ENCODE results near the gene INVS. TPM values are rescaled to one million over a fixed set of nuclear protein-coding genes. Genes with fewer than 3 reads are reported as not detected.

The INVS gene
- total RNA-seq, 1 experiment from 2014 or later: 15.6 TPM

DNA sequence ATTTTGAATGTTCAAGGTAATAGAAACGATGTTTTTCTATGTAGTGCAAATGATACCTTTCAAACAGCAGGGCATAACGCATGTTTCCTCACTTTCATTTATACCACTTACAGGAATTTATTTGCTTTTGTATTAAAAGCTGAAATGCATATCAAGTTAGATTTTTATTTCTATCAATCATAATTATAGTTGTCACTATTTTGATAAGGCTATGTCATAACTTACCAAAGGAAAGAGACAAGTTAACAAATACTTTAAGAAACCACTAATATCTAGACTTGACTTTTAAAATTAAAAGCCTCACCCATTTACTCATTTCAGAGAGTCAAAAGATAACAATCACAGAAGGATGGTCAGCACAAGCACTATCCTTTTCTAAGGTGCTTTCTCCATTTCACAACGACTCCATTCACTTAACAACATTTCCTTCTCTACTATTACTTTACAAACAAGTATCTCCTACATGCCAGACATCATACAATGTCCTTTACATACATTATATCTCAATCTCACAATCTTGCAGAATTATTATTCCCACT lies 12.9 kb upstream of the INVS start:
- no TSS peak for BruUV-seq (replicated peaks)
- CTCF ChIA-PET: no interaction called here
- Histone ChIP-seq H3K36me3 (ENCODE audit: control insufficient read depth, insufficient read depth, low read length) (no peaks in the 10 kb centered on the region), H3K27me3 (replicated peaks; ENCODE audit: control insufficient read depth, insufficient read depth, low read length) (no peaks in the 10 kb centered on the region), H3K9me3 (no peaks in the 10 kb centered on the region), H3K4me3 (ENCODE audit: low read depth, low read length) (no peak overlapping the region), H3K4me1 (0 out of 2 replicates have a peak, but pooled peaks cover 3% of the 10 kb centered on the region)
- no peaks in the 10 kb centered on the region for H3K4me1 Mint-ChIP-seq (ENCODE audit: low read depth, unreplicated experiment)
- H3K36me3 Mint-ChIP-seq (ENCODE audit: insufficient read depth, unreplicated experiment): peaks cover 6% of the 10 kb centered on the region
- no peak for DNase-seq
- TF ChIP-seq, protein P1, sequence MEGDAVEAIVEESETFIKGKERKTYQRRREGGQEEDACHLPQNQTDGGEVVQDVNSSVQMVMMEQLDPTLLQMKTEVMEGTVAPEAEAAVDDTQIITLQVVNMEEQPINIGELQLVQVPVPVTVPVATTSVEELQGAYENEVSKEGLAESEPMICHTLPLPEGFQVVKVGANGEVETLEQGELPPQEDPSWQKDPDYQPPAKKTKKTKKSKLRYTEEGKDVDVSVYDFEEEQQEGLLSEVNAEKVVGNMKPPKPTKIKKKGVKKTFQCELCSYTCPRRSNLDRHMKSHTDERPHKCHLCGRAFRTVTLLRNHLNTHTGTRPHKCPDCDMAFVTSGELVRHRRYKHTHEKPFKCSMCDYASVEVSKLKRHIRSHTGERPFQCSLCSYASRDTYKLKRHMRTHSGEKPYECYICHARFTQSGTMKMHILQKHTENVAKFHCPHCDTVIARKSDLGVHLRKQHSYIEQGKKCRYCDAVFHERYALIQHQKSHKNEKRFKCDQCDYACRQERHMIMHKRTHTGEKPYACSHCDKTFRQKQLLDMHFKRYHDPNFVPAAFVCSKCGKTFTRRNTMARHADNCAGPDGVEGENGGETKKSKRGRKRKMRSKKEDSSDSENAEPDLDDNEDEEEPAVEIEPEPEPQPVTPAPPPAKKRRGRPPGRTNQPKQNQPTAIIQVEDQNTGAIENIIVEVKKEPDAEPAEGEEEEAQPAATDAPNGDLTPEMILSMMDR (IDR thresholded peaks at IDR 0.05; ENCODE audit: insufficient read depth in 1 of 2, low read depth in 1 of 2, low read length in 1 of 2, severe bottlenecking in 1 of 2, unreplicated experiment in 1 of 2): no peak
- intact Hi-C loops (cut with micrococcal nuclease; ENCODE audit: unreplicated experiment): no loop called here
- POLR2A ChIA-PET: no interaction called here
- no peaks in the 10 kb centered on the region for H3K27me3 Mint-ChIP-seq (ENCODE audit: insufficient read depth, unreplicated experiment)
- H3K9me3 Mint-ChIP-seq (ENCODE audit: unreplicated experiment): no peaks in the 10 kb centered on the region
- H3K27ac Mint-ChIP-seq (ENCODE audit: unreplicated experiment): no peak overlapping the region
- no peak overlapping the region for H3K4me3 Mint-ChIP-seq (ENCODE audit: unreplicated experiment)

DNA sequence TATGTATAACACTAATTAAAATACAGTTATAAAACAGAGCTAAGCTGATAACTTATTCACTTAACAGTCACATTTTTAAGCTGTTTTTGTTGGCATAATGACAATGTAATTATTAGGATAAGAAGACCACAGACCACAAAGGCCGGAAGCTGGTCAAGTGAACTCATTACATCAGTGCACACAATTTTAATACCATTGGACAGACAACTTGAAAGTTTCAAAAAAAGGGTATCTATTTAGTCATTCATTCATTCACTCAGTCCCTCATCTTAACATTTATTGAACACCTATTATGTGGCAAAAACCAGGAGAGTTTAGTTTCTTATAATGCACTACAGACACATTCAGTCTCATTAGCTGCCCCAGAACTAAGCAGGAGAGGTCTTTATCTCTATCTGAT lies 11.8 kb upstream of the INVS start:
- Histone ChIP-seq H3K4me3 (ENCODE audit: low read depth, low read length) (no peak overlapping the region), H3K36me3 (ENCODE audit: control insufficient read depth, insufficient read depth, low read length) (no peaks in the 10 kb centered on the region), H3K4me1 (0 out of 2 replicates have a peak, but pooled peaks cover 3% of the 10 kb centered on the region), H3K27me3 (replicated peaks; ENCODE audit: control insufficient read depth, insufficient read depth, low read length) (no peaks in the 10 kb centered on the region), H3K9me3 (no peaks in the 10 kb centered on the region)
- POLR2A ChIA-PET: no interaction called here
- peaks cover 6% of the 10 kb centered on the region for H3K36me3 Mint-ChIP-seq (ENCODE audit: insufficient read depth, unreplicated experiment)
- BruUV-seq (replicated peaks): no TSS peak
- no peaks in the 10 kb centered on the region for H3K9me3 Mint-ChIP-seq (ENCODE audit: unreplicated experiment)
- DNase-seq: no peak
- no peaks in the 10 kb centered on the region for H3K27me3 Mint-ChIP-seq (ENCODE audit: insufficient read depth, unreplicated experiment)
- intact Hi-C loops (cut with micrococcal nuclease; ENCODE audit: unreplicated experiment): no loop called here
- TF ChIP-seq, protein P1 (IDR thresholded peaks at IDR 0.05; ENCODE audit: insufficient read depth in 1 of 2, low read depth in 1 of 2, low read length in 1 of 2, severe bottlenecking in 1 of 2, unreplicated experiment in 1 of 2): no peak
- CTCF ChIA-PET: no interaction called here
- no peak overlapping the region for H3K4me3 Mint-ChIP-seq (ENCODE audit: unreplicated experiment)
- H3K4me1 Mint-ChIP-seq (ENCODE audit: low read depth, unreplicated experiment): no peaks in the 10 kb centered on the region
- H3K27ac Mint-ChIP-seq (ENCODE audit: unreplicated experiment): no peak overlapping the region

DNA sequence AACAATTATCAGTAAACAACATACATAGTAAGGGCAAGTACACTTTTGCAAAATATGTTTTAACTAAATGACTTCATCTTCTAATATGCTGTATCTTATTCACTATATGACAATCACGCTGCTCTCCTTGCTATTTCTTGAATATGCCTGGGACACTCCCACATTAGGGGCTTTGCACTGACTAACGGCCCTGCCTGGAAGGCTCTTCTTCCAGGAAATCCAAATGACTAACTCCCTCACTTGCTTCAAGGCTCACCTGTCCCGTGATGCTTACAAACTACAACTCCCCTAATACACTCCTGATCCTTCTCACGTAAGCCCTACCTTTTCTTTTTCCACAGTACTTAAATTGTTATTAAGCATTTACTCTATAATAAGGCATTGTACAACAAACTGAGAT lies 10.8 kb upstream of the INVS start:
- no peaks in the 10 kb centered on the region for H3K9me3 Mint-ChIP-seq (ENCODE audit: unreplicated experiment)
- BruUV-seq (replicated peaks): no TSS peak
- Histone ChIP-seq H3K27me3 (replicated peaks; ENCODE audit: control insufficient read depth, insufficient read depth, low read length) (no peaks in the 10 kb centered on the region), H3K4me3 (ENCODE audit: low read depth, low read length) (no peak overlapping the region), H3K9me3 (no peaks in the 10 kb centered on the region), H3K4me1 (0 out of 2 replicates have a peak, but pooled peaks cover 3% of the 10 kb centered on the region), H3K36me3 (ENCODE audit: control insufficient read depth, insufficient read depth, low read length) (no peaks in the 10 kb centered on the region)
- ChIA-PET POLR2A (no interaction called here), CTCF (no interaction called here)
- DNase-seq: no peak
- H3K27me3 Mint-ChIP-seq (ENCODE audit: insufficient read depth, unreplicated experiment): no peaks in the 10 kb centered on the region
- H3K4me1 Mint-ChIP-seq (ENCODE audit: low read depth, unreplicated experiment): no peaks in the 10 kb centered on the region
- no peak overlapping the region for H3K27ac Mint-ChIP-seq (ENCODE audit: unreplicated experiment)
- TF ChIP-seq, protein P1 (IDR thresholded peaks at IDR 0.05; ENCODE audit: insufficient read depth in 1 of 2, low read depth in 1 of 2, low read length in 1 of 2, severe bottlenecking in 1 of 2, unreplicated experiment in 1 of 2): no peak
- H3K36me3 Mint-ChIP-seq (ENCODE audit: insufficient read depth, unreplicated experiment): no peaks in the 10 kb centered on the region
- intact Hi-C loops (cut with micrococcal nuclease; ENCODE audit: unreplicated experiment): no loop called here
- H3K4me3 Mint-ChIP-seq (ENCODE audit: unreplicated experiment): no peak overlapping the region

Measured in Caco-2 (cell line).